GM12873 (cell line): ENCODE data around the gene NAA38.

Experiments used
- CTCF ChIP-seq: IDR thresholded peaks from 2 replicates; pipeline ENCODE4 v1.5.1; 2012; ENCODE audit warnings: low read depth, mild to moderate bottlenecking, moderate library complexity, low read length, control low read depth; ENCODE audit not compliant: insufficient read depth; ENCODE audit errors: missing control alignments

The NAA38 gene

GRCh38 chr17:7885367-7886226 lies 28.2 kb upstream of the NAA38 start:
- no peak for TF ChIP-seq CTCF

- TF ChIP-seq CTCF: no peak
Measured at GRCh38 chr17:7884581-7885366, 27.4 kb upstream of the NAA38 start.

- no peak for TF ChIP-seq CTCF
Measured at GRCh38 chr17:7883781-7884386, 26.5 kb upstream of the NAA38 start.

GRCh38 chr17:7882629-7883028 lies 25.3 kb upstream of the NAA38 start:
- TF ChIP-seq CTCF: no peak

- TF ChIP-seq CTCF: no peak
Measured at GRCh38 chr17:7882068-7882467, 24.7 kb upstream of the NAA38 start.

- no peak for TF ChIP-seq CTCF
Measured at GRCh38 chr17:7881276-7882054, 24.1 kb upstream of the NAA38 start.
